H9 (cell line): ENCODE results near the gene ZRANB1. TPM values are rescaled to one million over a fixed set of nuclear protein-coding genes. Genes with fewer than 3 reads are reported as not detected.

Experiments
- DNase-seq: peaks from one replicate; pipeline ENCODE4 v3.0.0-alpha.2; 2017
- H2AFZ ChIP-seq: one replicate; pipeline ENCODE4 v1.6.1; 2013; ENCODE audit warnings: mild to moderate bottlenecking, low read length, control low read depth, moderate library complexity
- H2AK5ac ChIP-seq: 2 replicates; pipeline ENCODE4 v1.6.1; 2013; ENCODE audit warnings: low read length, control low read depth, mixed read lengths; ENCODE audit not compliant: insufficient read length
- H2BK120ac ChIP-seq: one replicate; pipeline ENCODE4 v1.6.1; 2013; ENCODE audit warnings: low read depth, mild to moderate bottlenecking, low read length, control low read depth, inconsistent platforms; ENCODE audit not compliant: poor library complexity, severe bottlenecking
- H2BK12ac ChIP-seq: 2 replicates; pipeline ENCODE4 v1.6.1; 2013; ENCODE audit warnings: low read length, control low read depth, mixed read lengths, low read depth; ENCODE audit not compliant: insufficient read length
- H2BK15ac ChIP-seq: 2 replicates; pipeline ENCODE4 v1.6.1; 2013; ENCODE audit warnings: low read depth, low read length, control low read depth
- H2BK20ac ChIP-seq: one replicate; pipeline ENCODE4 v1.6.1; 2013; ENCODE audit warnings: low read depth, mild to moderate bottlenecking, low read length, control low read depth, inconsistent platforms; ENCODE audit not compliant: poor library complexity, severe bottlenecking
- H2BK5ac ChIP-seq: 2 replicates; pipeline ENCODE4 v1.6.1; 2013; ENCODE audit warnings: low read length, control low read depth, mixed read lengths; ENCODE audit not compliant: insufficient read length
- H3K14ac ChIP-seq: 2 replicates; pipeline ENCODE4 v1.6.1; 2013; ENCODE audit warnings: low read length, control low read depth; ENCODE audit not compliant: insufficient read depth
- H3K18ac ChIP-seq: 2 replicates; pipeline ENCODE4 v1.6.1; 2013; ENCODE audit warnings: low read depth, mild to moderate bottlenecking, mixed read lengths, low read length, control low read depth; ENCODE audit not compliant: insufficient read length
- H3K23ac ChIP-seq: 2 replicates; pipeline ENCODE4 v1.6.1; 2013; ENCODE audit warnings: low read length, control low read depth, mixed read lengths, low read depth; ENCODE audit not compliant: insufficient read length
- H3K23me2 ChIP-seq: 2 replicates; pipeline ENCODE4 v1.6.1; 2013; ENCODE audit warnings: low read depth, mild to moderate bottlenecking, mixed read lengths, low read length, control low read depth; ENCODE audit not compliant: insufficient read length, poor library complexity, severe bottlenecking
- H3K27ac ChIP-seq: 2 replicates; pipeline ENCODE4 v1.5.1; 2013; ENCODE audit warnings: low read length, control low read depth, mixed read lengths, low read depth; ENCODE audit not compliant: insufficient read length
- H3K27me3 ChIP-seq: 2 replicates; pipeline ENCODE4 v1.6.1; 2013; ENCODE audit warnings: low read length, control low read depth, inconsistent platforms; ENCODE audit not compliant: insufficient read depth
- H3K4ac ChIP-seq: 2 replicates; pipeline ENCODE4 v1.6.1; 2013; ENCODE audit warnings: low read depth, mild to moderate bottlenecking, control low read depth, inconsistent platforms, low read length, moderate library complexity
- H3K4me1 ChIP-seq: 2 replicates; pipeline ENCODE4 v1.6.1; 2013; ENCODE audit warnings: low read length, control low read depth, inconsistent platforms; ENCODE audit not compliant: insufficient read depth
- H3K4me2 ChIP-seq: 2 replicates; pipeline ENCODE4 v1.6.1; 2013; ENCODE audit warnings: low read length, control low read depth, mixed read lengths; ENCODE audit not compliant: insufficient read length, insufficient read depth
- H3K56ac ChIP-seq: 2 replicates; pipeline ENCODE4 v1.6.1; 2013; ENCODE audit warnings: low read depth, mild to moderate bottlenecking, mixed read lengths, low read length, control low read depth; ENCODE audit not compliant: insufficient read length
- H3K79me1 ChIP-seq: 2 replicates; pipeline ENCODE4 v1.6.1; 2013; ENCODE audit warnings: low read depth, mild to moderate bottlenecking, moderate library complexity, low read length, control low read depth, inconsistent platforms; ENCODE audit not compliant: insufficient read depth, poor library complexity, severe bottlenecking
- H3K79me2 ChIP-seq: 2 replicates; pipeline ENCODE4 v1.6.1; 2013; ENCODE audit warnings: low read length, control low read depth, inconsistent platforms; ENCODE audit not compliant: insufficient read depth
- H3K9ac ChIP-seq: 2 replicates; pipeline ENCODE4 v1.6.1; 2013; ENCODE audit warnings: low read length, control low read depth, mixed read lengths; ENCODE audit not compliant: insufficient read length; ENCODE audit errors: extremely low read depth
- H3K9me3 ChIP-seq: one replicate; pipeline ENCODE4 v1.6.1; 2013; ENCODE audit warnings: low read depth, low read length, inconsistent platforms; ENCODE audit not compliant: control insufficient read depth
- H3T11ph ChIP-seq: one replicate; pipeline ENCODE4 v1.6.1; 2013; ENCODE audit warnings: mild to moderate bottlenecking, low read length, control low read depth, inconsistent platforms
- H4K20me1 ChIP-seq: one replicate; pipeline ENCODE4 v1.6.1; 2013; ENCODE audit not compliant: control insufficient read depth, insufficient read length, insufficient read depth
- H4K5ac ChIP-seq: 2 replicates; pipeline ENCODE4 v1.6.1; 2013; ENCODE audit warnings: low read depth, mild to moderate bottlenecking, mixed read lengths, low read length, control low read depth; ENCODE audit not compliant: insufficient read length
- H4K8ac ChIP-seq: replicated peaks from 2 replicates; pipeline ENCODE4 v1.6.1; 2013; ENCODE audit warnings: low read length, control low read depth, mixed read lengths, low read depth; ENCODE audit not compliant: insufficient read length
- H4K91ac ChIP-seq: 2 replicates; pipeline ENCODE4 v1.6.1; 2013; ENCODE audit warnings: low read depth, mild to moderate bottlenecking, moderate library complexity, mixed read lengths, low read length, control low read depth; ENCODE audit not compliant: insufficient read length
- H3K27ac Mint-ChIP-seq, 3 experiments: 2 replicates in 2 of 3; 3 replicates in 1 of 3; pipeline ENCODE4 v1.8.0; 2020 to 2021; ENCODE audit warnings: mixed read lengths in 3 of 3, mild to moderate bottlenecking in 1 of 3, moderate library complexity in 1 of 3
- H3K27me3 Mint-ChIP-seq: 2 replicates; pipeline ENCODE4 v1.8.0; 2021; ENCODE audit warnings: low read depth, mild to moderate bottlenecking, moderate library complexity, mixed read lengths
- H3K36me3 Mint-ChIP-seq, 3 experiments: 2 replicates in 2 of 3; 3 replicates in 1 of 3; pipeline ENCODE4 v1.8.0; 2020 to 2021; ENCODE audit warnings: low read depth in 3 of 3, mixed read lengths in 3 of 3; ENCODE audit not compliant: insufficient read depth in 1 of 3
- H3K4me1 Mint-ChIP-seq, 2 experiments: 2 replicates each; pipeline ENCODE4 v1.8.0; 2020; ENCODE audit warnings: mixed read lengths in 2 of 2
- H3K4me3 Mint-ChIP-seq, 2 experiments: 2 replicates in 1 of 2; 3 replicates in 1 of 2; pipeline ENCODE4 v1.8.0; 2020 to 2021; ENCODE audit warnings: mild to moderate bottlenecking in 2 of 2, mixed read lengths in 2 of 2, moderate library complexity in 1 of 2
- H3K9me3 Mint-ChIP-seq, 2 experiments: 2 replicates in 1 of 2; 3 replicates in 1 of 2; pipeline ENCODE4 v1.8.0; 2020; ENCODE audit warnings: mild to moderate bottlenecking in 2 of 2, mixed read lengths in 2 of 2, moderate library complexity in 1 of 2
- WGBS: extraction: QIAGEN DNeasy Blood & Tissue Kit; methylation state at CpG from one replicate; pipeline ENCODE4 v1.1.7; 2013; ENCODE audit warnings: missing lambda C conversion rate, low lambda C conversion rate, mixed read lengths; ENCODE audit not compliant: insufficient read length; ENCODE audit errors: extremely low coverage; 5-methylcytosine and 5-hydroxymethylcytosine counted together
- total RNA-seq: library from RNA; stranded (reverse); gene quantifications from 2 replicates; pipeline ENCODE4 v1.2.1, GENCODE V29; 2021
- TF ChIP-seq, protein P1 (sequence below): fragments of 200-600 bp; sonication (generic); conservative IDR thresholded peaks from 3 replicates; pipeline ENCODE4 v1.8.0; 2021; ENCODE audit warnings: antibody characterized with exemption, mild to moderate bottlenecking

The ZRANB1 gene
- total RNA-seq, 1 experiment from 2014 or later = 17.4 TPM

DNA sequence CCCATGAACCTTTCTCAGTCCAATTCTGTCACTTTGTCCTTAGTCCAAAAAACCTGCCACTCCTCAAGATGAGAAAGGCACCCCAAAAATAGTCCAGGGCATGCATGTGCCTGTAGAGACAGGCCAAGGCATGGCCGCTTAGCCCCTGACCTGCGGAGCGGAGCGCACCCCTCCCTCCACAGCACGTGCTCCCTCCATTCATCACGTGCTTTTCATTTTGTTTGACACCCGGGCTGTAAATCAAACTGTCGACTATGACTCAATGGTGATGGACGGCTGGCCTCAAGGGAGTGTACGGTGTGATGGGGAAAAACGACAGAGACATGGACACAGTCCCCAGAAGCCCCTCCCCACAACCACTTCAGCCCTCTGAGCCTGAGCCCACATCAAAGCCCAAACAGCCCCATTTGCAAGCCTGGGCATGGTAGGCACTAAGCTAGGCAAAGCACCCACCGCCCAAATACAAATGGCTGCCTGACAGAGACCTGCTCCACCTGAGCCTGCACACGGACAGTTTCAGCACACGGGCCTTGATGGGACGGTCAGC lies 90.6 kb downstream of the ZRANB1 start:
- Histone ChIP-seq H2BK15ac (no peak overlapping the region), H3K4me2 (no peak overlapping the region), H4K8ac (no peak overlapping the region), H3K9me3 (no peaks in the 10 kb centered on the region), H3K23ac (no peak overlapping the region), H2BK20ac (no peak overlapping the region), H3K56ac (no peak overlapping the region), H2BK120ac (no peak overlapping the region), H3K79me2 (peaks cover 45% of the 10 kb centered on the region; the same call in 1 of the 2 replicates), H2AFZ (no peak overlapping the region), H3T11ph (no peak overlapping the region), H3K4ac (no peak overlapping the region), H2BK5ac (no peak overlapping the region), H3K4me1 (peaks cover 5% of the 10 kb centered on the region), H3K27ac (no peak overlapping the region), H3K23me2 (no peaks in the 10 kb centered on the region), H2BK12ac (no peak overlapping the region), H3K14ac (no peak overlapping the region; the same call in 1 of the 2 replicates), H4K91ac (no peak overlapping the region), H3K18ac (no peak overlapping the region), H2AK5ac (no peak overlapping the region), H3K27me3 (no peaks in the 10 kb centered on the region), H4K5ac (no peak overlapping the region), H3K79me1 (peaks cover 7% of the 10 kb centered on the region), H4K20me1 (no peaks in the 10 kb centered on the region), H3K9ac (no peak overlapping the region)
- no peak for DNase-seq
- peaks cover 64 to 73% of the 10 kb centered on the region in 2 experiments for H3K4me1 Mint-ChIP-seq
- no peaks in the 10 kb centered on the region for H3K27me3 Mint-ChIP-seq
- no peak overlapping the region; a peak in 1 of 5 replicates for H3K4me3 Mint-ChIP-seq
- peaks cover 44 to 83% (median 74%) of the 10 kb centered on the region in 3 experiments; a peak in 6 of 7 replicates for H3K36me3 Mint-ChIP-seq
- no peaks in the 10 kb centered on the region for H3K9me3 Mint-ChIP-seq
- TF ChIP-seq, protein P1, sequence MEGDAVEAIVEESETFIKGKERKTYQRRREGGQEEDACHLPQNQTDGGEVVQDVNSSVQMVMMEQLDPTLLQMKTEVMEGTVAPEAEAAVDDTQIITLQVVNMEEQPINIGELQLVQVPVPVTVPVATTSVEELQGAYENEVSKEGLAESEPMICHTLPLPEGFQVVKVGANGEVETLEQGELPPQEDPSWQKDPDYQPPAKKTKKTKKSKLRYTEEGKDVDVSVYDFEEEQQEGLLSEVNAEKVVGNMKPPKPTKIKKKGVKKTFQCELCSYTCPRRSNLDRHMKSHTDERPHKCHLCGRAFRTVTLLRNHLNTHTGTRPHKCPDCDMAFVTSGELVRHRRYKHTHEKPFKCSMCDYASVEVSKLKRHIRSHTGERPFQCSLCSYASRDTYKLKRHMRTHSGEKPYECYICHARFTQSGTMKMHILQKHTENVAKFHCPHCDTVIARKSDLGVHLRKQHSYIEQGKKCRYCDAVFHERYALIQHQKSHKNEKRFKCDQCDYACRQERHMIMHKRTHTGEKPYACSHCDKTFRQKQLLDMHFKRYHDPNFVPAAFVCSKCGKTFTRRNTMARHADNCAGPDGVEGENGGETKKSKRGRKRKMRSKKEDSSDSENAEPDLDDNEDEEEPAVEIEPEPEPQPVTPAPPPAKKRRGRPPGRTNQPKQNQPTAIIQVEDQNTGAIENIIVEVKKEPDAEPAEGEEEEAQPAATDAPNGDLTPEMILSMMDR = no peak
- WGBS = no CpG with 5 or more reads among the region's 15 CpGs
- H3K27ac Mint-ChIP-seq = peak overlapping the region in 2 of 3 experiments; percentile 89 to 90; a peak in 3 of 7 replicates
